SK-N-SH (cell line): ENCODE measurements around the gene RTN3. TPM values are rescaled to one million over a fixed set of nuclear protein-coding genes. Genes with fewer than 3 reads are reported as not detected.

Experiments
- CTCF ChIA-PET: fragments of 300-600, 350-600 bp; formaldehyde crosslinking; extraction: SDS; loops from one replicate; lab custom pipeline; 2021; lab: Yijun Ruan, JAX
- POLR2A ChIA-PET: fragments of 350-600 bp; sonication (Branson Sonifier 250); formaldehyde crosslinking; extraction: SDS; loops from one replicate; lab custom pipeline; 2020; ENCODE audit warnings: antibody characterized with exemption, inconsistent platforms; lab: Yijun Ruan, JAX
- DNase-seq: peaks from one replicate; pipeline ENCODE4 v3.0.0; 2012
- H2AFZ ChIP-seq: fragments of 200-600 bp; sonication (generic); 2 replicates; pipeline ENCODE4 v1.8.1; 2016; ENCODE audit warnings: antibody characterized with exemption, mild to moderate bottlenecking, low read depth
- H3F3A ChIP-seq: fragments of 200-600 bp; sonication (generic); replicated peaks from 2 replicates; pipeline ENCODE3; 2016; ENCODE audit warnings: antibody characterized with exemption, mild to moderate bottlenecking; ENCODE audit not compliant: insufficient read depth
- H3K27ac ChIP-seq, 2 experiments: fragments of 200-500 bp in 1 of 2; fragments of 200-600 bp in 1 of 2; sonication (Bioruptor generic) in 1 of 2; sonication (generic), shearing (Covaris generic) in 1 of 2; 2 replicates each; pipeline versions ENCODE4 v1.5.1 to v1.6.1; 2014 to 2016; ENCODE audit warnings: low read depth in 2 of 2, inconsistent platforms in 1 of 2, low read length in 1 of 2, mild to moderate bottlenecking in 1 of 2, mixed read lengths in 1 of 2
- H3K27me3 ChIP-seq: fragments of 200-600 bp; sonication (generic), shearing (Covaris generic); 2 replicates; pipeline ENCODE4 v1.6.1; 2016; ENCODE audit warnings: mixed run types; ENCODE audit not compliant: insufficient read depth
- H3K36me3 ChIP-seq, 2 experiments: fragments of 200-500 bp in 1 of 2; fragments of 200-600 bp in 1 of 2; sonication (Bioruptor generic) in 1 of 2; sonication (generic) in 1 of 2; replicated peaks in 1 of 2; 2 replicates each; pipeline versions ENCODE3 to v1.5.1; 2014 to 2016; ENCODE audit warnings: low read length in 1 of 2, mild to moderate bottlenecking in 1 of 2; ENCODE audit not compliant: insufficient read depth in 2 of 2, control insufficient read depth in 1 of 2
- H3K4me1 ChIP-seq, 2 experiments: fragments of 200-500 bp in 1 of 2; fragments of 200-600 bp in 1 of 2; sonication (Bioruptor generic) in 1 of 2; sonication (generic), shearing (Covaris generic) in 1 of 2; 2 replicates each; pipeline versions ENCODE4 v1.5.1 to v1.6.1; 2014 to 2016; ENCODE audit warnings: low read depth in 1 of 2, low read length in 1 of 2, mixed run types in 1 of 2; ENCODE audit not compliant: insufficient read depth in 2 of 2, control insufficient read depth in 1 of 2
- H3K4me2 ChIP-seq: fragments of 200-600 bp; sonication (generic), shearing (Covaris generic); 2 replicates; pipeline ENCODE4 v1.6.1; 2017; ENCODE audit warnings: mixed run types
- H3K4me3 ChIP-seq, 2 experiments: fragments of 200-500 bp in 1 of 2; fragments of 200-600 bp in 1 of 2; sonication (Bioruptor generic) in 1 of 2; sonication (generic), shearing (Covaris generic) in 1 of 2; 2 replicates each; pipeline versions ENCODE4 v1.5.1 to v1.8.1; 2014 to 2016; ENCODE audit warnings: low read depth in 2 of 2, inconsistent platforms in 1 of 2, low read length in 1 of 2, mild to moderate bottlenecking in 1 of 2, mixed read lengths in 1 of 2, moderate library complexity in 1 of 2
- H3K79me2 ChIP-seq: fragments of 200-600 bp; sonication (generic); 2 replicates; pipeline ENCODE4 v1.8.1; 2017; ENCODE audit warnings: mild to moderate bottlenecking; ENCODE audit not compliant: insufficient read depth
- H3K9ac ChIP-seq: fragments of 200-600 bp; sonication (generic); 2 replicates; pipeline ENCODE4 v1.6.1; 2017; ENCODE audit warnings: mixed run types
- H3K9me2 ChIP-seq: fragments of 200-600 bp; sonication (generic); 2 replicates; pipeline ENCODE4 v1.6.1; 2017; ENCODE audit warnings: mixed run types
- H3K9me3 ChIP-seq: fragments of 200-600 bp; sonication (generic); 2 replicates; pipeline ENCODE4 v1.6.1; 2017; ENCODE audit warnings: mixed run types, mild to moderate bottlenecking, moderate library complexity
- H4K20me1 ChIP-seq: fragments of 200-600 bp; sonication (generic); 2 replicates; pipeline ENCODE4 v1.6.1; 2017; ENCODE audit warnings: mild to moderate bottlenecking, mixed run types; ENCODE audit not compliant: insufficient read depth
- ELF1 ChIP-seq: IDR thresholded peaks from 2 replicates; pipeline ENCODE4 v1.4.0; 2012
- FOSL2 ChIP-seq: IDR thresholded peaks from 2 replicates; pipeline ENCODE4 v1.4.0; 2012; ENCODE audit warnings: low read depth, mild to moderate bottlenecking, moderate library complexity, borderline replicate concordance
- FOXJ3 ChIP-seq: sonication (generic); formaldehyde crosslinking; IDR thresholded peaks from 2 replicates; pipeline ENCODE4 v1.5.1; 2020; ENCODE audit warnings: mild to moderate bottlenecking, missing genetic modification reagents
- GATA2 ChIP-seq: sonication (generic); formaldehyde crosslinking; IDR thresholded peaks from 2 replicates; pipeline ENCODE4 v1.5.0; 2020; ENCODE audit warnings: mild to moderate bottlenecking, missing genetic modification reagents
- JUND ChIP-seq: IDR thresholded peaks from 2 replicates; pipeline ENCODE4 v1.4.0; 2012
- NRF1 ChIP-seq: IDR thresholded peaks from 2 replicates; pipeline ENCODE4 v1.6.1; 2012; ENCODE audit warnings: low read depth, mild to moderate bottlenecking, low read length
- POLR2AphosphoS5 ChIP-seq: IDR thresholded peaks from 2 replicates; pipeline ENCODE4 v1.6.1; 2012; ENCODE audit warnings: low read depth, low read length
- RXRA ChIP-seq: IDR thresholded peaks from 2 replicates; pipeline ENCODE4 v1.4.0; 2012; ENCODE audit warnings: low read depth, mild to moderate bottlenecking, borderline replicate concordance
- SIN3A ChIP-seq: IDR thresholded peaks from 2 replicates; pipeline ENCODE4 v1.6.1; 2012; ENCODE audit warnings: low read depth, mild to moderate bottlenecking, low read length, moderate library complexity, borderline replicate concordance
- SMC3 ChIP-seq: IDR thresholded peaks from 2 replicates; pipeline ENCODE4 v1.6.1; 2012; ENCODE audit warnings: low read depth, low read length, improper control_type of control experiment
- WGBS: methylation state at CpG from one replicate; pipeline ENCODE4 v1.1.6; 2017; ENCODE audit warnings: low lambda C conversion rate; 5-methylcytosine and 5-hydroxymethylcytosine counted together
- polyA plus RNA-seq, 3 experiments: library from polyadenylated mRNA; depleted of rRNA; stranded (reverse); fragments of >200 nt; gene quantifications; 2 replicates each; pipeline ENCODE4 v1.2.3, GENCODE V29; 2012
- TF ChIP-seq, protein P1 (sequence below): IDR thresholded peaks from 2 replicates; pipeline ENCODE4; 2012
- TF ChIP-seq, protein P2 (sequence below): IDR thresholded peaks from 2 replicates; pipeline ENCODE4 v1.4.0; 2012; ENCODE audit warnings: low read depth, borderline replicate concordance

Gene RTN3
- polyA plus RNA-seq, 1 of the 3 experiments (the other 2 are of a cell fraction), result 52.7 TPM

DNA sequence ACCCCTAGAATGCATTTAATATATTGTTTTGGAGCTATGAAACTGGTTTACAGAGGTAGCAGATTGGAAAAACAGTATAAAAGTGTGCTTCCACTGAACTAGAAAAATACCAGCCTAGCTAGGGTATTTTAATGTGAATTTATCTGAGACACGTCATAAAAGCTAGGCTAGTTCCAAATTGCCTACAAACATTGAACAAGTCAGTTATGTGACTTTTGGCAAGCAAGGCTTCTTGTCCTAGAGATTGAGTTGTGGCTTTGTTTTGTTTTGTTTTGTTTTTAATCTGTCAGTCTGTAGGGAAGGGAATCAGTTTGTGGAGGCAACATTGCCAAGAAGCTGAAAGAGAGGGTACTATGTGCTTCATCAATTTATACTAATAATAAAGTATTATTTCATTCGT is 24.2 kb downstream of the RTN3 start:
- Histone ChIP-seq H3K27me3 (no peaks in the 10 kb centered on the region), H3K79me2 (peaks cover 75% of the 10 kb centered on the region), H3K9ac (no peak overlapping the region), H3K9me3 (no peaks in the 10 kb centered on the region), H3K27ac (no peak overlapping the region), H3K4me2 (no peak overlapping the region), H3K9me2 (no peaks in the 10 kb centered on the region), H4K20me1 (peaks cover 7% of the 10 kb centered on the region; the same call in 1 of the 2 replicates), H3K36me3 (peaks cover 0 to 14% of the 10 kb centered on the region in 2 experiments), H3F3A (peaks cover 4% of the 10 kb centered on the region), H3K4me1 (peaks cover 0 to 21% of the 10 kb centered on the region in 2 experiments; a peak in 1 of 4 replicates), H3K4me3 (no peak overlapping the region), H2AFZ (no peak overlapping the region)
- TF ChIP-seq JUND (no peak), GATA2 (CRISPR knock-in tag) (no peak), ELF1 (no peak), NRF1 (no peak), SIN3A (no peak)
- TF ChIP-seq, protein P1, sequence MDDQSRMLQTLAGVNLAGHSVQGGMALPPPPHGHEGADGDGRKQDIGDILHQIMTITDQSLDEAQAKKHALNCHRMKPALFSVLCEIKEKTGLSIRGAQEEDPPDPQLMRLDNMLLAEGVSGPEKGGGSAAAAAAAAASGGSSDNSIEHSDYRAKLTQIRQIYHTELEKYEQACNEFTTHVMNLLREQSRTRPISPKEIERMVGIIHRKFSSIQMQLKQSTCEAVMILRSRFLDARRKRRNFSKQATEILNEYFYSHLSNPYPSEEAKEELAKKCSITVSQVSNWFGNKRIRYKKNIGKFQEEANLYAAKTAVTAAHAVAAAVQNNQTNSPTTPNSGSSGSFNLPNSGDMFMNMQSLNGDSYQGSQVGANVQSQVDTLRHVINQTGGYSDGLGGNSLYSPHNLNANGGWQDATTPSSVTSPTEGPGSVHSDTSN, result no peak
- 89% methylated on average over 2 of the region's 2 CpGs for WGBS
- DNase-seq, result no peak
- ChIA-PET CTCF (interaction anchor here (1.3 kb wide), 1 partner anchor 35 kb away, joined by 3 read pairs; the partner anchor contains the start of gene ATL3), POLR2A (no interaction called here)

DNA sequence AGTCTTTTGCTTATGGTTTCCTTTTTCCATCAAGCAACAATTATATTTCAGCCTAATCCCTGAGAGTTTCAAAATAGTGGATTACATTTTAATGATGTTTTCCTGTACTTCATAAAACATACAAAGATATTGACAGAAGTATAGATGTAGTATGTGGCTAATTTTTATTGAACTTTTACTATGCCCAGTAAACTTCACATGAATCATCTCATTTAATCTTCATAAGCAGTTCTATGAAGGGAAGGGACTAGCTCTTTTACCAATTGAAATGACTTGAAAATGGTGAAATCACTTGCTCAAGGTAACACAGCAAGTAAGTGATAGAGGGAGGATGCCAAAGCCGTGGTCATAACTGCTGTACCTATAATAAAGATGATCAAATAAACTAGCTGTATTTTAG is 27.5 kb downstream of the RTN3 start:
- Histone ChIP-seq H3K4me3 (no peak overlapping the region), H3K4me1 (peaks cover 0 to 23% of the 10 kb centered on the region in 2 experiments; a peak in 1 of 4 replicates), H3K79me2 (peaks cover 68% of the 10 kb centered on the region), H3K27ac (no peak overlapping the region), H3F3A (peaks cover 4% of the 10 kb centered on the region), H2AFZ (no peak overlapping the region), H3K27me3 (no peaks in the 10 kb centered on the region), H3K9me3 (no peaks in the 10 kb centered on the region), H3K9me2 (no peaks in the 10 kb centered on the region), H4K20me1 (peaks cover 10% of the 10 kb centered on the region), H3K36me3 (peaks cover 0 to 4% of the 10 kb centered on the region in 2 experiments), H3K4me2 (no peak overlapping the region), H3K9ac (no peak overlapping the region)
- ChIA-PET CTCF (interaction anchor here (1.1 to 1.3 kb wide), 2 partner anchors 37 to 58 kb away, joined by 3 to 6 read pairs; no protein-coding TSS in a partner anchor), POLR2A (no interaction called here)
- no peak for TF ChIP-seq FOSL2
- TF ChIP-seq, protein P2, sequence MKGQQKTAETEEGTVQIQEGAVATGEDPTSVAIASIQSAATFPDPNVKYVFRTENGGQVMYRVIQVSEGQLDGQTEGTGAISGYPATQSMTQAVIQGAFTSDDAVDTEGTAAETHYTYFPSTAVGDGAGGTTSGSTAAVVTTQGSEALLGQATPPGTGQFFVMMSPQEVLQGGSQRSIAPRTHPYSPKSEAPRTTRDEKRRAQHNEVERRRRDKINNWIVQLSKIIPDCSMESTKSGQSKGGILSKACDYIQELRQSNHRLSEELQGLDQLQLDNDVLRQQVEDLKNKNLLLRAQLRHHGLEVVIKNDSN, result no peak
- no peak for TF ChIP-seq SMC3
- no peak for TF ChIP-seq FOXJ3 (CRISPR knock-in tag)
- TF ChIP-seq POLR2AphosphoS5, result no peak
- no peak for TF ChIP-seq RXRA
- DNase-seq, result no peak
- 87% methylated on average over 1 of the region's 1 CpG for WGBS
